SK-N-SH (cell line): ENCODE data around the gene CENPX.

ENCODE experiments used
- CTCF ChIP-seq: fragments of 200-600 bp; sonication (generic); IDR thresholded peaks from 2 replicates; pipeline ENCODE4 v1.6.1; 2017; ENCODE audit warnings: antibody characterized with exemption, mild to moderate bottlenecking, moderate library complexity
- RAD21 ChIP-seq: IDR thresholded peaks from 2 replicates; pipeline ENCODE4 v1.6.1; 2012; ENCODE audit warnings: mild to moderate bottlenecking, low read length

GRCh38 chr17:82019690-82020571 is 2.7 kb downstream of the CENPX start:
- TF ChIP-seq CTCF (peak; percentile 87), RAD21 (peak; percentile 51)
